Muscle of back (tissue), 13 donors: ENCODE data around the gene ZBED2. TPM values are rescaled to one million over a fixed set of nuclear protein-coding genes. Genes with fewer than 3 reads are reported as not detected.
A peak's percentile ranks its signal among the peaks of the same experiment; 100 is the strongest.
"Not testable (repeated sequence)": the region's sequence is repeated elsewhere in the genome, so short reads cannot be mapped to it uniquely, and the experiment has no call there.

Experiments
- DNase-seq, 3 donors: peaks; one replicate each; pipeline versions ENCODE4 v3.0.0 to v3.0.0-alpha.2; 2013
- long read RNA-seq, 9 donors: transcript quantifications; one replicate each; lab custom pipeline, GENCODE V29; 2026
- polyA plus RNA-seq, 10 donors: library from polyadenylated mRNA; unstranded; fragments of 120-200 nt; gene quantifications; one replicate each; pipeline ENCODE4 v1.2.1, GENCODE V29; 2013; ENCODE audit not compliant: insufficient read length in 10 of 10

ZBED2 gene
- under 1 TPM in 2 of 10 donors, not detected in 8; 0.07 to 0.08 TPM for polyA plus RNA-seq
- long read RNA-seq, donor 1 = 0 reads
- long read RNA-seq, donor 2 = 0 reads
- long read RNA-seq, donor 3 = 0 reads
- long read RNA-seq, donor 4 = 0 reads
- long read RNA-seq, donor 5 = 0 reads
- long read RNA-seq, donor 6 = 0 reads
- long read RNA-seq, donor 7 = 0 reads
- long read RNA-seq, donor 8 = 0 reads
- long read RNA-seq, donor 9 = 0 reads

- DNase-seq = no peak
Observed at GRCh38 chr3:111595232-111595631, at the start of gene ZBED2. ZBED2 (minus strand) TSS chr3:111595346; CDS start chr3:111594201, 1,145 bp downstream.

- DNase-seq = no peak
Observed at GRCh38 chr3:111639316-111639715, 44.2 kb upstream of the ZBED2 start.

- DNase-seq = peak in 1 of 3 donors; percentile 6
Observed at GRCh38 chr3:111636366-111636885, 41.3 kb upstream of the ZBED2 start.

GRCh38 chr3:111635403-111635802, 40.3 kb upstream of the ZBED2 start:
- DNase-seq = no peak

GRCh38 chr3:111630638-111631037, 35.5 kb upstream of the ZBED2 start:
- peak in 1 of 3 donors; percentile 18 for DNase-seq

- DNase-seq = not testable (repeated sequence)
Observed at GRCh38 chr3:111629018-111629417, 33.9 kb upstream of the ZBED2 start.

- no peak for DNase-seq
Observed at GRCh38 chr3:111627092-111627491, 31.9 kb upstream of the ZBED2 start.

- no peak for DNase-seq
Observed at GRCh38 chr3:111621535-111621934, 26.4 kb upstream of the ZBED2 start.

- no peak for DNase-seq
Observed at GRCh38 chr3:111619833-111620232, 24.7 kb upstream of the ZBED2 start.

GRCh38 chr3:111618945-111619344, 23.8 kb upstream of the ZBED2 start:
- no peak for DNase-seq

GRCh38 chr3:111617912-111618601, 22.9 kb upstream of the ZBED2 start:
- no peak for DNase-seq

GRCh38 chr3:111617406-111617805, 22.3 kb upstream of the ZBED2 start:
- DNase-seq = no peak

- no peak for DNase-seq
Observed at GRCh38 chr3:111616417-111617105, 21.4 kb upstream of the ZBED2 start.

- no peak for DNase-seq
Observed at GRCh38 chr3:111615880-111616279, 20.7 kb upstream of the ZBED2 start.

- DNase-seq = no peak
Observed at GRCh38 chr3:111613294-111613693, 18.1 kb upstream of the ZBED2 start.

- no peak for DNase-seq
Observed at GRCh38 chr3:111610612-111611054, 15.5 kb upstream of the ZBED2 start.

- DNase-seq = peak in 1 of 3 donors; percentile 2
Observed at GRCh38 chr3:111610189-111610588, 15.0 kb upstream of the ZBED2 start.

GRCh38 chr3:111609700-111610099, 14.6 kb upstream of the ZBED2 start:
- DNase-seq = no peak

- no peak for DNase-seq
Observed at GRCh38 chr3:111608383-111608782, 13.2 kb upstream of the ZBED2 start.

GRCh38 chr3:111607240-111607920, 12.2 kb upstream of the ZBED2 start:
- DNase-seq = no peak

- DNase-seq = no peak
Observed at GRCh38 chr3:111605493-111605892, 10.3 kb upstream of the ZBED2 start.

- DNase-seq = peak in 1 of 3 donors; percentile 5
Observed at GRCh38 chr3:111605018-111605417, 9.9 kb upstream of the ZBED2 start.
